SK-N-SH treated with all-trans-retinoic acid at 6 μM for 48 hours (cell line): Measurements from ENCODE around the gene CHST12.

Experiments used
- ARNTL ChIP-seq: fragments of 450-650 bp; formaldehyde crosslinking; IDR thresholded peaks from 2 replicates; pipeline ENCODE4 v1.5.0; 2020; ENCODE audit warnings: low read depth, mild to moderate bottlenecking, moderate library complexity, borderline replicate concordance
- CREB5 ChIP-seq: fragments of 250-450 bp; sonication (Bioruptor Pico); IDR thresholded peaks from 2 replicates; pipeline ENCODE4 v1.5.1; 2020; ENCODE audit warnings: low read depth, mild to moderate bottlenecking, moderate library complexity
- ESRRG ChIP-seq: fragments of 250-450 bp; sonication (Bioruptor Pico); IDR thresholded peaks from 2 replicates; pipeline ENCODE4 v1.6.1; 2021; ENCODE audit warnings: mild to moderate bottlenecking
- PATZ1 ChIP-seq: fragments of 250-450 bp; sonication (Bioruptor Pico); IDR thresholded peaks from 2 replicates; pipeline ENCODE4 v1.8.0; 2020; ENCODE audit warnings: mild to moderate bottlenecking, moderate library complexity, borderline replicate concordance
- POU6F1 ChIP-seq: fragments of 250-450 bp; sonication (Bioruptor Pico); IDR thresholded peaks from 2 replicates; pipeline ENCODE4 v1.8.0; 2021; ENCODE audit warnings: low read depth, mild to moderate bottlenecking, moderate library complexity, borderline replicate concordance
- PPARA ChIP-seq: fragments of 250-450 bp; sonication (Bioruptor Pico); IDR thresholded peaks from 2 replicates; pipeline ENCODE4 v1.5.0; 2020; ENCODE audit warnings: mild to moderate bottlenecking, borderline replicate concordance
- SNAI2 ChIP-seq: fragments of 250-450 bp; sonication (Bioruptor Pico); IDR thresholded peaks from 2 replicates; pipeline ENCODE4 v1.5.0; 2020; ENCODE audit warnings: mild to moderate bottlenecking, moderate library complexity
- TOX ChIP-seq: fragments of 250-450 bp; sonication (Bioruptor Pico); IDR thresholded peaks from 2 replicates; pipeline ENCODE4 v1.8.0; 2021; ENCODE audit warnings: mild to moderate bottlenecking, moderate library complexity, borderline replicate concordance
- ZFP3 ChIP-seq: fragments of 250-450 bp; sonication (Bioruptor Pico); IDR thresholded peaks from 2 replicates; pipeline ENCODE4 v1.5.0; 2020; ENCODE audit warnings: mild to moderate bottlenecking, moderate library complexity
- ZFP30 ChIP-seq: fragments of 450-650 bp; formaldehyde crosslinking; IDR thresholded peaks from 2 replicates; pipeline ENCODE4 v1.5.0; 2022; ENCODE audit warnings: mild to moderate bottlenecking, moderate library complexity
- ZNF70 ChIP-seq: fragments of 450-650 bp; formaldehyde crosslinking; IDR thresholded peaks from 2 replicates; pipeline ENCODE4 v1.5.0; 2020; ENCODE audit warnings: mild to moderate bottlenecking, moderate library complexity
- ZNF8 ChIP-seq: fragments of 450-650 bp; formaldehyde crosslinking; IDR thresholded peaks from 2 replicates; pipeline ENCODE4 v1.5.0; 2020; ENCODE audit warnings: mild to moderate bottlenecking, moderate library complexity

GRCh38 chr7:2437136-2437535 lies 33.7 kb downstream of the CHST12 start:
- TF ChIP-seq ZFP3 (no peak), PPARA (CRISPR knock-in tag) (no peak), CREB5 (CRISPR knock-in tag) (no peak), TOX (CRISPR knock-in tag) (no peak), ESRRG (CRISPR knock-in tag) (no peak), ZFP30 (CRISPR knock-in tag) (no peak), ARNTL (CRISPR knock-in tag) (no peak), ZNF70 (no peak), POU6F1 (CRISPR knock-in tag) (no peak), ZNF8 (CRISPR knock-in tag) (no peak), SNAI2 (CRISPR knock-in tag) (no peak), PATZ1 (CRISPR knock-in tag) (no peak)
